ENCODE measurements around the gene CKM.
"Not testable (repeated sequence)": the region's sequence is repeated elsewhere in the genome, so short reads cannot be mapped to it uniquely, and the experiment has no call there.

Gene CKM

DNA sequence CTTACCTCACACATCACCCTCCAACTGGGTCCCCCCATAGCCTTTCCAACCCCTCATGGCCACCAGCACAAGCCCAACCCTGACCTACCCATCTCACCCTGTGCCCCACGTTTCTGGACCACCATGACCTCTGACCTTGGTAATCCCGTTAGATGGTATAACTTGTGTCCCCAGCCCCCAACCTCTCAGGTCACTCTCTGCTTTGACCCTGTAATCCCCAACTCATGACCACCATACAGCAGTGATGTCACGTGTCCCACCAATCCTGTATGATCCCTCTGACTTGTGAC lies 26.4 kb upstream of the CKM start:
- DNase-seq (ENCODE audit: low spot score): no peak

DNA sequence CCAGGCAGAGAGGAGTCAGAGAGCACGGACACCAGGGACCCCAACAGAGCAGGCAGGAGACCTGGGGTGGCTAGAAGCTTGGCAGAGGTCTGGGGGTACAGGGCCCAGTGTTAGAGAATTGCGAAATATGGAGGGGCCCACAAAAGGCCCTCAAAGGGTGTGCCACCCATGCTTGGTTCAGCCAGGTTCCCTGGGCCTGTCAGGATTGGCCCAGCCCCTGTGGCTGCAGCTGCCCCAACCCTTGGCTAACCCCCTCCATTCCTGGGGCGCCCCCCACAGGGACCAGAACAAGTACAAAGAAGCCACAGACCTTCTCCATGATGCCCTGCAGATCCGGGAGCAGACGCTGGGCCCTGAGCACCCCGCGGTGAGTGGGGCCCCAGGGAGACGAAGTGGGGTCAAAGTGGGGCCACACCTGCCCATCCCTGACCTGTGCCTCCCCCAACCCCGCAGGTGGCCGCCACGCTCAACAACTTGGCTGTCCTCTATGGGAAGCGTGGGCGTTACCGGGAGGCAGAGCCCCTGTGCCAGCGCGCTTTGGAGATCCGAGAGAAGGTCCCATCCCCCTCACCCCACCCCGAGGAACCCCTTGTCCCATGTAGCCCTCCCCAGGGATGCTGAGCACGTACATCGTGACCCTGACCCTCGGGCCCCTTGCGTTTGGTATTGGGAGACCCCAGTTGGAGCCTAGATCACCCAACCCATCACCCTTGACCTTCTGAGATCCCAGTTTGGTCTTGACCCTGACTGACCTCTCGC lies 25.9 kb upstream of the CKM start:
- no peak for DNase-seq (ENCODE audit: low spot score)

DNA sequence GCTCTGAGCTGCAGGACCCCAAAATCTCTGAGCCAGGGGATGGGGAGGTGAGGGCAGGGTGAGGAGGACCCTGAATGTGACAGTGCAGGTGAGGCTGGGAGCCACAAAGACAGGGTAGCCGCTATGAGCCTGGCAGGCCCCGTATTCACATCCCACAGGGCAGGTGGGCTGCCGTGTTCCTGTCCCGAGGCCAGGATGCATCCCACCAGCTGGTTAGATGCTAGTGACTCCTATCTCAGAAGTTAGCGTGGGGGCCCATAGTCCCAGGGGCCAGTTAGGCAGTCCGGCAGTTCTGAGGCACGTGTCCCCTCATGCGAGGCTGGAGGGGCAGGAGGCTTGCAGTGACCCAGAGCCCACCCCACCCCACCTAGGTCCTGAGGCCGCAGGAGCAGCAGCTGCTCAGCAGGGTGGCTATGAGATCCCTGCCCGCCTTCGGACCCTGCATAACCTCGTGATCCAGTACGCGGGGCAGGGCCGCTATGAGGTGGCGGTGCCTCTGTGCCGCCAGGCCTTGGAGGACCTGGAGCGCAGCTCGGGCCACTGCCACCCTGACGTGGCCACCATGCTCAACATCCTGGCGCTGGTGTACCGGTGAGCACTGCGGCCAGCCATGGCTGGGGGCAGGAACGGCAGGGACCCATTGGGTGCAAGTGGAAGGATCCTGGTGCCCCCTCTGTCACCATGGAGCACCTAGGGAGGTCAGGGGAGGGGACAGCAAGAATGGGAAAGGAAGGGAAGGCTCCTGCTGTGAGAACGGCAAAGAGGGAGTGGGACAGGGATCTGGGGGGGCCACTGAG lies 25.1 kb upstream of the CKM start:
- DNase-seq (ENCODE audit: low spot score): no peak

DNA sequence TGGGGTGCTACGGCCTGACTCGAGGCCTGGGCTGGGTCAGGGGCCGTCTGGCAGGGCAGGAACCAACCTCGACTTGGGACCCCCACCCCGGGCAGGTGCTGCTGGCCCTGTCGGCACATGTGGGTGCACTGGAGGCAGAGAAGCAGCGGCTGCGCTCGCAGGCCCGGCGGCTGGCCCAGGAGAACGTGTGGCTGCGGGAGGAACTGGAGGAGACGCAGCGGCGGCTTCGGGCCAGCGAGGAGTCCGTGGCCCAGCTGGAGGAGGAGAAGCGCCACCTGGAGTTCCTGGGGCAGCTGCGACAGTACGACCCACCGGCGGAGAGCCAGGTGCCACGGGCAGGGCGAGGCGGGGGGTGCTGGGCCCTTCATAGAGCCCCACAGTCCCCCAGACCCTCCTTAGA lies 23.8 kb upstream of the CKM start:
- peak; percentile 52 for DNase-seq (ENCODE audit: low spot score)

DNA sequence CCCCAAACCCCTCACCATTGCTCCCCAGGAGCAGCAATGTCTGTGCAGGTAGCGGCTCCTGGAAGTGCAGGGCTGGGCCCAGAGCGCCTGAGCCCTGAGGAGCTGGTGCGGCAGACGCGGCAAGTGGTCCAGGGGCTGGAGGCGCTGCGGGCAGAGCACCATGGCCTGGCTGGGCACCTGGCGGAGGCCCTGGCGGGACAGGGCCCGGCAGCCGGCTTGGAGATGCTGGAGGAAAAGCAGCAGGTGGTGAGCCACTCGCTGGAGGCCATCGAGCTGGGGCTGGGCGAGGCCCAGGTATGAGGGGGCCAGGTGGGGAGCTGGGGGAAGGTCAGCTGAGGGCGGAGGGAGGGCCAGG lies 22.8 kb upstream of the CKM start:
- no peak for DNase-seq (ENCODE audit: low spot score)

DNA sequence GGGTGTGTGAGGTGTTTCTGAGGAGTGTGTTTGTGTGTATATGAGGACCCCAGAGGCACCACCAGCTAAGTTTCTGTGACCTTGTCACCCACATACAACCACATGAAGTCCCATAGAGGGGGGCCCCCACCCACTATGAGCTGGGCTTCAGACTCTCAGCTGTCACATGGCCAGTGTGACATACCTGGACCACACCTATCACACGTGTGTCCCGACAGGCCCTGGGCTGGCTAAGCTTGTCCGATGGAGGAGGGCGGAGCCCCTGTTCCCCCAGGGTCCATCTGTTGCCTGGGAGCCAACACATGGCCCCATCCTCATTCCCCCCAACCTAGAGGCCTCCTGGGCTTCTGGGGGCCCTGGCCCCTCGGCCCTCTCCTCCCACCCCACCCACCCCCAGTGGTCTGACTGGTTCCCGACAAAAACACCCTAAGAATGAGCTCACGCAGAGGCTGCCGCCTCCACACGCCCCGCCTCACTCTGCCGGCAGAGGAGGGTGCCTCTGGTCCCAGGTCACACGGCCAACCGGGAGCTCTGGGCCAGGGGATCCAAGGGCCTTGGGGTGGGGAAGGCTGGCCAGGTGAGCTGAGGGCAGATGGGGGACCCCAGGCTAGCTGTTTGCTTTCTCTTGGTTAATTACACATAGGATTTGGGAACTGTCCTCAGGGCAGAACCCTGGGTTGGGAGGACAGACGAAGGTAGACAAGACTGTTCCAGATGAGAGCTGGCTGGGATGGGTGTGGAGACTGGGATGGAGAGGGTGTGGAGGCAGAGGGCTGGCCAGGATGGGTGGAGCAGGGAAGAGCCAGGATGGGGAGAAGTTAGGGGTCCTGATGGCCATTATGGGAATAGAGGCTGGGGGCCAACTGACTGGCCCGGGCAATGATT lies 22.2 kb upstream of the CKM start:
- no peak for DNase-seq (ENCODE audit: low spot score)

DNA sequence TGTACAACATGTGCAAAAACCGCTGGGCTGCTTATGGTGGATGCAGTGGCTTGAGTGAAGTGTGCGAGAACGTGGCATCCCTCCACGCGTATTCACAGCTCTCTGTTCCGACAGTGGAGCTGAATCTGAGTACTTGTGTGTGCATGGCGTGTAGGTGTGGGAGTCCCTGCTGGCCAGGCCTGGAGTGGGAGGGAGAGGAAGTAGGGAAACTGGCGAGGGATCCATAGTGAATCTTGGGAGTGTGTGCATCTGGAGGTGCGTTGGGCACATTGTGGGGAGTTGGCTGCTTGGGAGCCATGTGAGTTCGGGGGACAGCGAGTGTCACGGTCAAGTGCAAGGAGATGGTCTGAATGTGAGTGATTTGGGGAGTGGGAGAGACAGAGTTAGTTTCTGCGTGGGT lies 20.2 kb upstream of the CKM start:
- DNase-seq (ENCODE audit: low spot score): no peak

DNA sequence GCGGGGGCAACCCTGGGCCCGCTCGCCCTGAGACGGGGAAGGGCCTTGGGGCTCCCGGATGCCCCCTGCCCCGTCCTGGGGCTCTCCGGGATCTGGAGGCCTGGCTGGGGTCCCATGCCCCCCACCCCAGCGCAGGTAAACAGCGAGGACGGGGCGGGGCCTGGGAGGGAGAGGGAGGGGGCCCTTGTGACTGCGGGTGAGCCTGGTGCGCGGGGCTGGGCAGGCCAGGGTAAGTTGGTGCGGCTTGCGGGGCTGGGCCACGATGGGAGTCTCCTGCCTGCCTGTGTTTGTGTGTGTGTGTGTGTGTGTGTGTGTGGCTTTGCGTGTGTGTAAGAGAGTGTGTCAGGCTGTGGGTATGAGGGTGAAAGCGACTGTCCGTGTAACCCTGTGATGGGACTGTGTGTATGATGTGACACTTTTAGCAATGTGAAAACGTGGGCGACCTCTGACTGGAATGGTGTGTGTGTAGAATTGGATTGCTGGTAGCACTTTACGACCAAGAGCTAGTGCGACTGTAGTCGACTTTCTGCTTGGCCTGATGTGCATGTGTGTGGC lies 18.3 kb upstream of the CKM start:
- DNase-seq (ENCODE audit: low spot score): no peak

DNA sequence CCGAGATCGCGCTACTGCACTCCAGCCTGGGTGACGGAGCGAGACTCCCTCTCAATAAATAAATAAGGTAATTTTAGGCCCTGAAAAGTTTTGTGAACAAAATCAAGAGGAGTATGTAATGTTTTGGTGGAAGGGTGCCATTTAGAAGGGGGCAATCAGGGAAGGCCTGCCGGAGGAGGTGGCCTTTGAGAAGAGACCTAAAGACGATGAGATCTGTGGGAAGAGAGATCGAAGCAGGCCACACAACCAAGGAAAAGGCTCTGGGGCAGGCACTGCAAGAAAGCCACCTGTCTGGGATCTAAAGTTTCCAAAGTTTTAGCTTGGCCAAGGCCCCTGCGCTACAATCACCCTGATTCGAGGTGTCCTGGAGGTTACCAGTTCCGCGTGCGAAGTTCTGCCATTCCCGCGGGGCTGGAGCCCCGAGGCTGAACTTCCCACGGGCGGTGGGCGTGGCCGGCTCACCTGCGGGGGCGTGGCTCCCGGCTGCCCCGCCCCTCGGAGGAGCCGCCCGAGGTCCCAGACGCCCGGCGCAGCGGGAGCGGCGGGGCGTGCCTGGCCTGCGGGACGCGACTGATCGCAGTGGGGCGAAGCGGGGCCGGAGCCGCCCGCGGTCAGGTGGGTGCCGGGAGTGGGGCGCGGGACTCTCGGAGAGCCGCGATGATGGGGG lies 17.7 kb upstream of the CKM start, which contains the start of gene KLC3:
KLC3 (plus strand) TSS at position 519 of the 667 bp plus-strand sequence. CDS start 4,792 bp downstream, outside the sequence.
- DNase-seq (ENCODE audit: low spot score): no peak

DNA sequence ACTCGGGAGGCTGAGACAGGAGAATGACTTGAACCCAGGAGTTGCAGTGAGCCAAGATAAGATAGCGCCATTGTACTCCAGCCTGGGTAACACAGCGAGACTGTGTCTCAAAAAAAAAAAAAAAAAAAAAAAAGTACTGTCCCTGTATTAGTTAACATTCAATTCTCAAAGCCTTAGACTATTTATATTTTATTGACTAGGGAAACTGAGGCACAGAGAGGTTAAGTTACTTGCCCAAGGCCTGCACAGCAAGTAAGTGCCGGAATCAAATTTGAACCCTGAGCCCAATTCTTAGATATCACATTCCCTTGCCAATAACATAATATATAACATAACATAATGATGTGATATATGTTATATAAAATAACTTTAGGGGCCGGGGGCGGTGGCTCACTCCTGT lies 17.0 kb upstream of the CKM start:
- DNase-seq (ENCODE audit: low spot score): no peak

DNA sequence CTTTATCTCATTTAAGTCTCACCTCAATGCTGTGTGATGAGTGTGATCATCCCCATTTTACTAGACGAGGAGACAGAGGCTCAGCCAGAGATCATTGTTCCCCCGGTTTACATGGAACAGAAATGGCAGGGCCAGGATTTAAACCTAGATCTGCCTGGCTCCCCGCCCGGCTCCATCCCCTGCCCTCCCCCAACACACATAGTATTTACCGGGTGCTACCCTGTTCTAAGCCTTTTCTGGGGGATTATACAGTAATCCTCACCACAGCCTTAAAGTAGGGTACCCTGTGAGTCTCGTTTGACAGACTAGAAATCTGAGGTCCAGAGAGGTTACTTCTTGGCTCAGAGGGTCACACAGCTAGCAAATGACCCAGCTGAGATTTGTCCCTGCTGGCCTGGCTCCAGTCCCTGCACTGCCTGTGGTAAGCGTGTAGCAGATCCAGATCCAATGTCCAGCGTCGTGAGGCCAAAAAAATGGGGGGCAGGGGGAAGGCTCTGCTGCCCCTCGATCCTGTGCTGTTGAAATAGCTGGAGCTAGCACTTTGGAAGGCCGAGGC lies 14.1 kb upstream of the CKM start:
- DNase-seq (ENCODE audit: low spot score): no peak

DNA sequence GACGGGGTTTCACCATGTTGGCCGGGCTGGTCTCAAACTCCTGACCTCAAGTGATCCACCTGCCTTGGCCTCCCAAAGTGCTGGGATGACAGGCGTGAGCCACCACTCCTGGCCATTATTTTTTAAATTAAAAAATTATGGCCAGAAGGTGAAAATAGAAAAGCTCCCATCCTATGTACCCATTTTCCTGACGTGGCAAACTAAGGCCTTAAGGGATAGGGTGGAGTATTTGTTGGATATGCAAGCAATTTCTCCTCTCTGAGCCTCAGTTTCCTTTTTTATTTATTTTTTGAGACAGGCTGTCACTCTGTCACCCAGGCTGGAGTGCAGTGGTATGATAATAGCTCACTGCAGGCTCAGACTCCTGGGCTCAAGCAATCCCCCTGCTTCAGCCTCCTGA lies 12.2 kb upstream of the CKM start:
- not testable (repeated sequence) for DNase-seq (ENCODE audit: low spot score)

DNA sequence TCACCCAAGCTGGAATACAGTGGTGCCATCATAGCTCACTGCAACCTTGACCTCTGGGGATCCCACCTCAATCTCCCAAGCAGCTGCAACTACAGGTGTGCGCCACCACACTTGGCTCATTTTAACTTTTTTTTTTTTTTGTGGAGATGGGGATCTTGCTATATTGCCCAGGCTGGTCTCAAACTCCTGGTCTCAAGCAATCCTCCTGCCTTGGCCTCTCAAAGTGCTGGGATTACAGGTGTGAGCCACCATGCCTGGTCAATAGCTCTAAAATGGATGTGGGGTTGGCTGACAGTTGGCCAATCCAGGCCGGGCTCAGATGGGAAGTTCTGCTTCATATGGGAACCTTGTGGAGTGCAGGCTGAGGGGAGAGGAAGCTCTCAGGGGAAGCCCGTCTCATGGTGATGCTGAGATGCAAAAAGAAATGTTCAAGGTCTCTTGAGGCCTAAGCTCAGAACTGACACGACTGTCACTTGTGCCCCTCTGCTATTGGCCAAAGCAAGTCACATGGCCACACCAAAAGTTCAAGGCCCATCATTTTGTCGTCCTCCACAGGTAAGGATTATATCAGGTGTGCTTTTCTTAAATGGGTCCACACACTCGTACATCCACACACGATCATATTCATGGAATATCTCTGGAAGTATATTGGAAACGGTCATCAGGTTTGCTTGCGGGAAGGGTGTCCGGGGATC lies 11.1 kb upstream of the CKM start:
- no peak for DNase-seq (ENCODE audit: low spot score)

DNA sequence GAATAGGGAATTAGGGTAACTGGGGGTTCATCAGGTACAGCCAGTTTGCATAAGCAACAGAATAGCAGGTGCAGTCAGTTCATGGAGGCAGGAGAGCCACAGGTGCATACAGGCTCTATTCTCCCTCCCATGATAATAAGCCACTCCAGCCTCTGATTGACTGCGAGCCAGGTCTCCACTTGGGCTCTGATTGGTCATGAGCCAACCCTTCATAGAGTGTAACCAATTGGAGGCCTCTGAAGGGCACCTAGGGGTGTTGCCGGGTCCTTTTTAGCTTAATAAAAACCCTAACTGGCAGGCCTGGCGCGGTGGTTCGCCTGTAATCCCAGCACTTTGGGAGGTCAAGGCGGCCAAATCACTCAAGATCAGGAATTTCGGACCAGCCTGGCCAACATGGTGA lies 8.7 kb upstream of the CKM start:
- DNase-seq (ENCODE audit: low spot score): no peak

DNA sequence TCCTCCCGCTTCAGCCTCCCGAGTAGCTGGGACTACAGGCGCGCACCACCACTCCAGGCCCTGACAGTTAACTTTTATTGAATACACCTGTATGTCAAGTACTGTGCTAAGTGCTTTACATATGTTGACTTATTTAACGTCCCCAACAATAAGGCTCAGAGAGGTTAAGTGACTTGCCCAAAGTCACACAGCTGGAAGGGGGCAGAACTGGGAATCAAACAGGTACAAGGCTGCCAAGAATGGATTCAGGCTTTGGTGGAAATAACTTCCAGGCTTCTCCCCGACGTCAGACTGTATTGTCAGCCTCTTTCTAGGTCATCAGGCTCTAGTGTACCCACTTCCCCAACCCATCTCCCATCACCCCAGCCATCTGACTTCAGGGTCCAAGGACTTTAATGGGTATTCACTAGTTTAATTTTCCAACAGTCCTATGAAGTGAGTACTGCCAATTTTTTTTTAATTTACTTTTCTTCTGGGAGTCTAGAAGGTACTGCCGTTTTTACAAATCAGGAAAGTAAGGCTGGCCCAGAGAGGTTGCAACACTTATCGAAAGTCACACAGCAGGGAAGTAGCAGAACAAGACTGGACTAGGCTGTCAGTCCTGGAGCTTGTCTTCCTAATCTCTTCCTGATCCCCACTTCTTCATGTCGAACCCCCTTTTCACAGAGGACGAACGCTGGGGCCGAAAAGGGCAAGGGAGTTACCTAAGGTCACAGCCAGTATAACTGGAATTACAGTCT lies 4.9 kb upstream of the CKM start:
- no peak for DNase-seq (ENCODE audit: low spot score)

DNA sequence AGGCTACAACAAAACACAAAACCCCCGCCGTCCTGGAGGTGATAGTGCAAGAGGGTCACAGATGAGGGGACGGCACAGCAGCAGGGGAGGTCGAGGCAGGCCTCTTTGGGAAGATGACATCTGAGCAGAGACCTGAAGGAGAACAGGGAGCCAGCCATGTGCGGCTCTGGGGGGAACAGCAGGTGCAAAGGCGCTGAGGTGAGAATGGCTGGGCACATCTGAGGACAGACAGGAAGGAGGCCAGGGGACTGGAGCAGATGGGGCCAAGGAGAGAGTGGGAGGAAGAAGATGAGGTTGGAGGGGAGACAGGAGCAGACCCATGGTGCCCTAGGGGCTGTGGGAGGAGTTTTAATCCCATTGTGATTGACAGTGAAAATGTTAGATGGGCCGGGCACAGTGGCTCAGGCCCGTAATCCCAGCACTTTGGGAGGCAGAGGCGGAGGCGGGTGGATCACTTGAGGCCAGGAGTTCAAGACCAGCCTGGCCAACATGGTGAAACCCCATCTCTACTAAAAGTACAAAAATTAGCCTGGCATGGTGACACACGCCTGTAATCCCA lies 1.8 kb upstream of the CKM start:
- DNase-seq (ENCODE audit: low spot score): no peak

DNA sequence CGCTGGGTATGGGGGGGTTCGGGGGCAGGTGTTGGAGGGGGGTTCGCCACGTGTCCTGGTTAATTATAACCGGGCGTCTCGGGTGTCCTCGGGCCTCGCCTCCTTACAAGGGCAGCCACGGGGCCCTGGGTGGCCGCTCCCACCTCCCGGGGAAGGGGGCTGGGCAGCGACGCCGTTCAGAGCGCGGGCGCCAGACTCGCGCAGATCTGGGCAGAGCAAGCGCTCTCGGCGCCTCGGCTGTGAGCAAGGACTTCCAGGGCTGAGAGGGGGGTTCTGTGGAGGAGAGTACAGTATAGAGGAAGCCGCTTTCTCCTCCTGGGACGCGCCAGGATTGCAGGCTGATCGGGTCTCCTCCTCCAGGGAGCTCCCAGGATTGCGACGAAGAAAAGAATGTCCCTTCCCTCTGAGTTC lies 1.0 kb upstream of the CKM start:
- DNase-seq (ENCODE audit: low spot score): peak; percentile 54

DNA sequence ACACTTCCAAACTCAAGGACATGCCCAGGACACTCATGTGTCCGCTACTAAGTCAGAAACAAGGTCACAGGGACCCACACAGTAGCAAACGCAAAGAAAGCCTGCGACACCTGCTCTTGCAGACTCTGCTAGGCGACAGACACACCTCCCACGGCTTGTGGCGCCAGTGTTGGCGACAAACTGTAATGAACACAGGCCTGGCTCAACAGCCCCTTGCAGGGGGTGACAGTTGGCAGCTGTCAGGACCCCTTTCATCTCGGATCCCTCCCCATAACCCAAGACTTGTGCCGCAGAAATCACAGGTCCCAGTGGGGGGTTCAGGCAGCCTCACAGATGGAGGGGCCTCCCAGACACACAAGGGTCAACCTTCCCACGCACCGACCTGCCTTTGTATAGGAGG lies 364 bp downstream of the CKM start:
- DNase-seq (ENCODE audit: low spot score): no peak

DNA sequence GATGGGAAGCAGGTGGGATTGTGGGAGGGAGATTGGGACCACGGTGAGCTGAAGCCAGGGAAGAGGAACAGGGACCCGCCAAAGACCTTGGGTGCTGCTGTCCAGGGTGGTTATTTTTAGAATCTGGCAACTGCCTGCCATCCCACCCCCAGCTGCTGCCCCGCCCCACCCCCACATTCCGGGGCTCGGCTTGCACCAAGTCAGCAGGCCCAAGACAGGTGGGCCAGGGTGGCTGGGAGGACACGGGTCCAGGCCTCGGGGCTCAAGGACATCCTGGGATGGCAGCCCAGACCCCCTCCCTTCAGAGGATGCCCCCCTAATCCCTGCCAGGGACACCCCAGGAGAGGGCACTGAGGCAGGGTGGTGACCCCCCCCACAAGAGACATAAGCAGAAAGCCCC lies 827 bp downstream of the CKM start:
- DNase-seq (ENCODE audit: low spot score): no peak

All from AG20443 (cell line).